ENCODE data around the gene SND1.

SND1 gene

DNA sequence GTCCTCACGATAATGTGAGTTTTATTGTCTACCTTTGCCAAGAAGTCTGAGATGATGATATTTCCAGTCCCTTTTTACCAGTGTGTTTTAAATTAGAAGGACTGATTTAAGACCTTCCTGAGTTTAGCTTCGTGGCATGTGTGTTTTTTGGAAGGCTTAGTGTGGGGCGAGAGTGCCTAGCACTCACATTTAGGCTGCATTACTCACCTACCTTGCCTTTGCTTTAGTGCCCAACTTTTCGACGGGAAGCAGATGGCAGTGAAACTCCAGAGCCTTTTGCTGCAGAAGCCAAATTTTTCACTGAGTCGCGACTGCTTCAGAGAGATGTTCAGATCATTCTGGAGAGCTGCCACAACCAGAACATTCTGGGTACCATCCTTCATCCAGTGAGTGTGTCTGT lies 50.9 kb downstream of the SND1 start:
- TF ChIP-seq, protein P1, sequence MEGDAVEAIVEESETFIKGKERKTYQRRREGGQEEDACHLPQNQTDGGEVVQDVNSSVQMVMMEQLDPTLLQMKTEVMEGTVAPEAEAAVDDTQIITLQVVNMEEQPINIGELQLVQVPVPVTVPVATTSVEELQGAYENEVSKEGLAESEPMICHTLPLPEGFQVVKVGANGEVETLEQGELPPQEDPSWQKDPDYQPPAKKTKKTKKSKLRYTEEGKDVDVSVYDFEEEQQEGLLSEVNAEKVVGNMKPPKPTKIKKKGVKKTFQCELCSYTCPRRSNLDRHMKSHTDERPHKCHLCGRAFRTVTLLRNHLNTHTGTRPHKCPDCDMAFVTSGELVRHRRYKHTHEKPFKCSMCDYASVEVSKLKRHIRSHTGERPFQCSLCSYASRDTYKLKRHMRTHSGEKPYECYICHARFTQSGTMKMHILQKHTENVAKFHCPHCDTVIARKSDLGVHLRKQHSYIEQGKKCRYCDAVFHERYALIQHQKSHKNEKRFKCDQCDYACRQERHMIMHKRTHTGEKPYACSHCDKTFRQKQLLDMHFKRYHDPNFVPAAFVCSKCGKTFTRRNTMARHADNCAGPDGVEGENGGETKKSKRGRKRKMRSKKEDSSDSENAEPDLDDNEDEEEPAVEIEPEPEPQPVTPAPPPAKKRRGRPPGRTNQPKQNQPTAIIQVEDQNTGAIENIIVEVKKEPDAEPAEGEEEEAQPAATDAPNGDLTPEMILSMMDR (IDR thresholded peaks at IDR 0.05; ENCODE audit: low read depth, low read length) = no peak
- H3K4me3 ChIP-seq (ENCODE audit: low read depth, low read length) = no peak overlapping the region

DNA sequence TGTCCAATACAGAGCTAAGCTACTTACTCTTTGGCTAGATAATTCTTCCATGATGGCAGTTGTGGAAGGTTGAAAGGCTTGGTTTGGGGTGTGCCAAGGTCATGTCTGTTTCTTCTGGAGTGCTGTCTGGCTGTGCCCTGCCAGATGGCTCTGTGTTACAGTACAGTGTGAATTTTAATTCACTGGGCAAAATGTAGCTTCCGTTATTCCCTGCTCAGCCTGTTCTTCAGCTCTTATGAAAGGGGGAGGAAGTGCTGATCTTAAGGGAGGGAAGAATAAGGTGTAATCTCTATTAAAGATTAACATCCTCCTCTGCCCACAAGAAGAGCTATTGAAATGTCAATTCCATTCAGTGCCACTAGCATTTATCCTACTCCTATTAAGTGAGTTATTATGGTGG lies 52.2 kb downstream of the SND1 start:
- TF ChIP-seq, protein P1 (IDR thresholded peaks at IDR 0.05; ENCODE audit: low read depth, low read length) = no peak
- H3K4me3 ChIP-seq (ENCODE audit: low read depth, low read length) = no peak overlapping the region

DNA sequence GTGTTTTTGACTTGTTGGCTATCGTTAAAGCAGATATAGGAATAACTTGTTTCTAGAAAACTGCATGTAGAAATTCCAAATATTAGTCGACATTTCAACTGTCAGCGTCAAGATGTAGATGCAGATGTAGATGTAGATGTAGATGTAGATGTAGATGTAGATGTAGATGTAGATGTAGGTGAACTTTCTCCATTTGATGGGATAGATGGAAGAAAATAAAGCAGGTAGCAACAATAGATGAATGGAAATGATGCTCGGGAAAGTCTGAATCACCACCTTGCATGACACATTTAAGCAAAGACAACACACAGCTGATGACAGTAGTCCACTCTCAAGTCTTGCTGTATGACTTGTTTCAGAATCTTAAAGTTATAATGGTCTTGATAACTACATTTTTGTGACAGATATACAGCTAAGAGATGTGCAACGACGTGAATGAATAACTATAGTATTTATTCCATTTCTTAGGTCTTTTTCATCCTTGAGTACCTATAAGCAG lies 53.5 kb downstream of the SND1 start:
- TF ChIP-seq, protein P1 (IDR thresholded peaks at IDR 0.05; ENCODE audit: low read depth, low read length) = no peak
- H3K4me3 ChIP-seq (ENCODE audit: low read depth, low read length) = no peak overlapping the region

DNA sequence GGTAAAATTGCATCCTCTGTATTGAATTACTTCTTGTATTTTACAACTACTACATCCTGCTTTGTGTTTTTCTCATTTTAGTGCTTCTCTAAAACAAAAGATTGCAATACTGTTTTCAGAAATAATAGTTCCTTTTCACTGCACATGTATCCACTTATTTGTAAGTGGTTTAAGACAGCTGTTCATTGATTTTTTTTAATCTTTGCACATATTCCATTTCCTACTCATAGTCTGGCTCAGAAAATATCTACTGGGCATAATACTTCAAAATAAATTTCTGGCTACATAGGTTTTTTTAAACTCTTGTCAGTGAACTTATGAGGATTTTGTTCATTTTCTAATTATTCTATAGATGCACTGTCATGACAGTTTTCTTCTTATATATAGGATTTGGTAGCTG lies 54.8 kb downstream of the SND1 start:
- no peak overlapping the region for H3K4me3 ChIP-seq (ENCODE audit: low read depth, low read length)
- TF ChIP-seq, protein P1 (IDR thresholded peaks at IDR 0.05; ENCODE audit: low read depth, low read length) = no peak

DNA sequence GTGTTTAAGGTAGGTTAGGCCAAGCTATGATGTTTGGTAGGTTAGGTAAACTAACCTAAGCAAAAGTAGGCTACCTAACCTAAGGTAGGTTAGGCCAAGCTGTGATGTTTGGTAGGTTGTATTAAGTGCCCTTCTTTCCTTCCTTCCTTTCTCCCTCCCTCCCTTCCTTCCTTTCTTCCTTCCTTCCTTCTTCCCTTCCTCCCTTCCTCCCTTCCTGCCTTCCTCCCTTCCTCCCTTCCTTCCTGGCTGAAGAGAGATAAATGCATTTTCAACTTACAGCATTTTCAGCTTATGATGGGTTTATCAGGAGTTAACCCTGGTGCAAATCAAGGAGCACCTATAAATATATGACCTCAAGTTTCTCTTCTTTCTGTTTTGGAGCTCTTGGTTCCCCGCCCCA lies 56.2 kb downstream of the SND1 start:
- no peak overlapping the region for H3K4me3 ChIP-seq (ENCODE audit: low read depth, low read length)
- TF ChIP-seq, protein P1 (IDR thresholded peaks at IDR 0.05; ENCODE audit: low read depth, low read length) = no peak

DNA sequence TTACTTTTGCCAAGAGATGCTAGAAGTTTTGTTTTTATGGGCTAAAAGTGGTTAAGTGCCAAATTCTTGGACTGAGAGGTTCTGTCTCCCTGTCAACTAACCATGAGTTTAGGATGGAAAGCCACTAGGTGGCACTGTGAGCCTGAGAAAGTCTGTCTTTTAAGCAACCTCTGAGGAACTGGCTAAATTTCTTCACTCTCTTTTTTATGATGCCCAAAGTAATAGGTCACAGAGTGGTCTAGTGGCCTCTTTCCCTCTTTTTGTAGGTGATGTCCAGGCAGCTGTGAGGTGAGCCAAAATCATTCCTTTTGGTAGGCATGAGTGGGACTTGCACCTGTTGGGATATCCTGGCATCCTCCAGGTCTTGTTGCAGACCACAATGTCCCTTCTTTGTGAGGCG lies 56.8 kb downstream of the SND1 start:
- H3K4me3 ChIP-seq (ENCODE audit: low read depth, low read length) = no peak overlapping the region
- TF ChIP-seq, protein P1 (IDR thresholded peaks at IDR 0.05; ENCODE audit: low read depth, low read length) = peak; percentile 52

DNA sequence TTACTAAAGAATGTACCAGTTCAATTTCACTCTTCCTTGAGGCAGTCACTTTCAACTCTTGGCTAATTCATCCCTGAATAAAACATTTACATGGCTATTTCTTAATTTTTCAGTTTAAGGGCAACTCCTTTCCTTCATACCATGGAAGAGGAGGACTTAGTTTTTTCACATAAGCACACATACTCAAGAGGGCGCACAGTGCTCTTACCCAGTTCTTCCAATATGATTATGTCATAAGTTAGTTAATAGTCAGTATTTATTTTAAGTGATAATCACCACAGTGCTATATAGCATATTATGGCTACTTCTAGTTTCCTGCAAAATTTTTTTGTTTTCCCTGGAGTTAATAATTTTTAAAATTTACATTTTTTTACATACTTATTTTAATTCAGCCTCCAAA lies 58.6 kb downstream of the SND1 start:
- H3K4me3 ChIP-seq (ENCODE audit: low read depth, low read length) = no peak overlapping the region
- TF ChIP-seq, protein P1 (IDR thresholded peaks at IDR 0.05; ENCODE audit: low read depth, low read length) = no peak
